Stimulated activated CD4-positive, alpha-beta T cell treated with anti-CD3 and anti-CD28 coated beads, TNF-alpha, amount 100 ng/mL, for 48 hours (primary cell): ENCODE data around the gene RHOJ.
"Not testable (repeated sequence)": the region's sequence is repeated elsewhere in the genome, so short reads cannot be mapped to it uniquely, and the experiment has no call there.

ENCODE experiments used
- DNase-seq, 3 donors: peaks; one replicate each; pipeline ENCODE4 v3.0.0-alpha.2; 2020; ENCODE audit warnings: low read depth in 3 of 3

The RHOJ gene

DNA sequence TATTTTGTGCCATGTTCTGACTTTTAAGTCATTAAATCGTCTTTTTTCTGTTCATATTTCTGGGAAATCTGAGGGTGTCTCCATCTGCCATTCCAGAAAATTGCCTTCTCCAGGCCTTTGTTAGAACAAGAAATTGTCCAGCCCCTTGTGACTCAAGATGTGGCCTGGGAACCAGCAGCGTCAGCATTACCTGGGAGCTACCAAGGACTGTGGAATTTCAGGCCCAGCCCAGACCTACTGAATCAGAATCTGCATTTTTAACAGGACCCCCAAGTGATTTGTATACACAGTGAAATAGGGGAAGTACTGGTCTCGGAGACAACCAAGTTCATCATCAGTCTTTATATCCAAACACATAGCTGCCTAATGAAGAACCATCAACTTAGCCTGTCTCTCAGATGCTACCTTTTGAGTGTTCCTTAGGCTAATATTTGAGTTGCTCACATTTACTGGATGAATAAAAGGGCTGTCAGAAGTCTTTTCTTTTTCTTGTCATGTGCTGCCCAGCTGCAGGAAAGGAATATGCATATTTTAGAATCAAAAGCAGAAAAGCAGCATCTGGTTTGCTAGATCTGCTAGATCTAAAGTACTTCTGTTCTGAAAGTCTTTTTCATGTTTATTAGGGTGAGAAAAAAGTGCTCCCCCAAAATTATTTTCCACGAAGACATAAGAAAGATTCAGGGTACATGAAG lies 93.3 kb downstream of the RHOJ start:
- DNase-seq, result no peak

GRCh38 chr14:63299351-63300110 lies 95.3 kb downstream of the RHOJ start:
- DNase-seq, result no peak

GRCh38 chr14:63300854-63301253 lies 96.6 kb downstream of the RHOJ start:
- no peak for DNase-seq

- DNase-seq, result no peak
Observed at GRCh38 chr14:63301891-63302534, 97.8 kb downstream of the RHOJ start.

GRCh38 chr14:63304429-63304828 lies 100.2 kb downstream of the RHOJ start:
- DNase-seq, result not testable (repeated sequence)

- DNase-seq, result no peak
Observed at GRCh38 chr14:63308723-63309317, 104.6 kb downstream of the RHOJ start.

GRCh38 chr14:63318835-63319234 lies 114.6 kb downstream of the RHOJ start, which contains the start of gene GPHB5:
Gene GPHB5, minus strand, starts transcription at chr14:63318935. Its CDS starts 1,086 bp downstream, at chr14:63317849.
- DNase-seq, result no peak

DNA sequence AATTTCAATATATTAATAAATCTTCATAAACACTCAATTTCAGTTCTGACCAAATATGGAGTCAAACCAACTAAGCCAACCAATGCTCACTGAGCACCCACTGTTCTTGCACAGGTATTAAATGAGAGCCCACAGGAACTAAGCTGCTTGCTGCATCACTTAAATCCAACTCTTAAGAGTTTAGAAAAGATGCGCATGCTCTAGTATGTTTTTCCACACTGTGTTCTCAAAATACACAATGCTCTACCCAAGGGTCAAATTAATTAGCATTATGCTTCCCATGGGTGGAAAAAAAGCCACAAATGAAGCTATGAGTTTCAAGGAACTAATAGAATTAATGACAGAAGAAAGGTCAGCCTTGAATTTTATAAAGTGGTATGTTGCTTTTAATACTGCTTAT lies 118.2 kb downstream of the RHOJ start:
- DNase-seq, result no peak

DNA sequence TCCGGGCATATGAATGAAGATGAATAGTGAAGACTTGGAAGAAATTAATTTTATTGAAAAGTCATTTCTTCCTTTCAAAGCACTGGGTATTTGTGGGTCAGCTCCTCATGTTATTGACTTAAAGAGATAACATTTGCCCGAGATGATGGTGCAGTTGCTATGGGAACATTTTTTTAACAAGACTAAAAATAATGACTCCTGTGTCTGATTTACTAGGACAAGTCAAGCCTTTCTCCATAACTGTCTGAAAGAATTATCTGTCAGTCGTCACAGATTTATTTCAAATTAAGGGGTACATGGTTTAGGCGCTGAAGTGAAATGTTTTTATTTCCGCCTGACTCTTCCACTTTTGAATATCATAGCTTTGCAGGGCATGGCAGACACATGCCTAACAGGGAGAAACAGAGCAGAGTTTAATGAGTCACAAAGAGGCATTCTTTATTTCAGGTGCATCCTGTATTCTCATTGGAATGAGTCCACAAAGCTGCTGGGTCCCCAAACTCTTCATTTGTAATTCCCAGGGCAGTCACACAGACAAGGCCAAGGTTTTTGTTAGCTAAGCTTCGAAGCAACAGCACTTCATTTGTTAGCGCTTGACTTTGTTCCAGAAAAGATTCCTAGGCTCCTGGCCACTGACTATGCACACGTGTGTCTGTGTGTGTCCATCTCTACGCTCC lies 118.8 kb downstream of the RHOJ start:
- DNase-seq, result no peak

DNA sequence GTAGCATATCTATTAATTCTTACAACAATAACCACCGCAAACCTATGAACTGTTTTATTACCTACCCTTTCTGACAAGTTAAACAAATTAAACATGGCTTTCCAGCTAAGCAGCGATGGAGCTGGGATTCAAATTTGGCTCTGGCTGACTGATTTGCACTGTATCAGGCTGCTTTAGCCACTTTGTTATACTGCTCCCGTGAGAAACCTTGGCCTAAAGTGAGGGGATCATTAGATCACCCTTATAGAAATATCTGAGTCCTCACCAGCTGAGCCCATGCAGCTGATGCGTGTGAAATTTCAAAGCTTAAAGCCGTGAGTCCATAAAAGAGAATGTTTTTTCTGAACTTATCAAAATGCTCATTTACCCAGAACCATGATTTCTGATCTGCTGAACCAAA lies 122.6 kb downstream of the RHOJ start:
- DNase-seq, result no peak

DNA sequence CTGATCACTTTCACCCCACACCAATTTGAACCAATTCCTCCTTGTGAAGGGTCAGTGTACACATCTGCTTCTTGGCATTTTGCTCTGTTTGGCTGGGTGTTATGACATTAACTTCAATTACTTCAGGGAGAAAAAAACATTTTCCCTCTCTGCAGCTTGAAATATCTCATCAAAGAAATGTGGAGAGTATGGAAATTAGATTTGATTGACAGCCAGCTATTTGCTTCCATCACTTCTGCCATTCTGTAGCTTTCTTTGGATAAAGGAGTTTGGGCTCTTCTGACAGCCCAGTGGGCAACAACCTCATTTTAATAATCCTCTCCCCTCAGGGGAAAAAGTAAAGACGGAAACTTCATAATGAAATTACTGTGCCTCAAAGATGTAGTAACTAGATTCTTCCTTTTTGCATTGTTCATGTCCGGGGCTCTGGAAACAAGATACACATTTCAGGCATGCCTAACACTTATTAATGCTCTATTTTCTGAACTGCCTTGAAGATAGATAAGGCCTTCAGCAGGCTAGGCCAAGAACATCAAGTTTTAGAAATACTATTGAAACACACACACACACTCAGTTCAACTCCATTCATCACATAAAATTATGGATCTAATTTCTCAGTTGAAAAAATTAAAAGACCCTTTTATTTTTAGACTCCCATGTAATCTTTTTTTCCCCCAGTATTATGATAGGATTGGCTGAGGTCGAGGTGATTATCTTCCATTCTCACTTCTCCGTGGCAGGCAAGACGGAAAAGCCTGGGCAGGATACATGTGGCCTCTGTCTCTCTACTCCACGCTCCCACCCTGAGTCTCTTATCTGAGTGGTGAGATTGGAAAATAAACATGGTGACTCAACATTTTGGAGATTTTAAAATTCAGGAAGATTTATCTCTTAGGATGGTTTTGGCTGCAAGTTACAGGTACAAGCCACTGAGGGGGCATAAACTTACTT lies 124.8 kb downstream of the RHOJ start:
- no peak for DNase-seq

DNA sequence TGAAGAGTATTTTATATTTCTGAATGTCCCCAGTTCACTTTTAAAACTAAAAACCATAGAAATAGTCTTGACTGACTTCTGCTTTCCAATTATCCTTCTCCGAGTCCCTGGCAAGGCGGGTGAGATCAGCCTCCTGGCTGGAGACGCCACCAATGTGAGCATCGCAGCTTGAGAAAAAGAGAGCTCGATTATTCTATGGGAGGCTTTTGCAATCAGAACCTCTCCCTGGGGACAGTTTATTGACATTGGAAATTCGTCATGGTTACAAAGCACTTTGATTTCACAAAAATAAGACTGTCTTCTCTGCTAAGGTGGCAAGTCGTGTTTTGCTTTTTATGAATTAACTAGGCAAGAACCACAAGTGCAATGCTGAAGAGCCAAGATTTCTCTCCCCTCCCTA lies 138.1 kb downstream of the RHOJ start:
- DNase-seq, result no peak
